ENCODE results near the gene ACTG2.
"Not testable (repeated sequence)": the region's sequence is repeated elsewhere in the genome, so short reads cannot be mapped to it uniquely, and the experiment has no call there.

Gene ACTG2

DNA sequence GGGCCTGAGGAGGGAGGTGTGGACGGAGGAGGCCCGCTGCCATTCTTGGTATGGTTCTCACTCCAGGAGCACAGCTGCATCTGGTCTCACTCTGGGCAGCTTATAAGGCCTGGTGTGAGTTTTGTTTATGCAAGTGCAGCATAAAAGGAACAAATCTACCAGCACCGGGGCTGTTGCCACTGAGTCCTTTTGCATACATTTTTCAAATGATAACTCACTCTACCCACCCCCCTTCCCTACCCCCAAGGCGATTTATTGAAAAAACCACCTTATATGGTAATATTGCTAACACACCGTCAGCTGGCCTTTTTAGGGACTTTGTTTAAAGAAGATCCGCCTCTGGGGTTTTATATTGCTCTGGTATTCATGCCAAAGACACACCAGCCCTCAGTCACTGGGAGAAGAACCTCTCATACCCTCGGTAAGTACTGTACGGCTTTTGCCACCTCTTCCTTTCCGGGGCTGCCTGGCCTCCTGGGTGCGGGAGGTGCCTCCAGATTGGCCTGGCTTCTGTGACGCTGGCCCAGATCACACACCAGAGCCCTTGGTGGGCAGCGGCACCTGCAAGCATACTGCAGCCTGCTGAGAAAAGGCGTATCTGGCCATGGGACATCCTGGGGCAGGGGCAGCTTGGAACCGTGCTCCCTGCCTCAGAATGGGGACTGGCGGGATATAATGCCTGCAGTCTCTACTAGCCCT is at the start of gene ACTG2:
ACTG2 (plus strand) TSS at position 378 of the 699 bp plus-strand sequence. CDS start 8,304 bp downstream, outside the sequence.
- no peak for DNase-seq (ENCODE audit: low spot score)

DNA sequence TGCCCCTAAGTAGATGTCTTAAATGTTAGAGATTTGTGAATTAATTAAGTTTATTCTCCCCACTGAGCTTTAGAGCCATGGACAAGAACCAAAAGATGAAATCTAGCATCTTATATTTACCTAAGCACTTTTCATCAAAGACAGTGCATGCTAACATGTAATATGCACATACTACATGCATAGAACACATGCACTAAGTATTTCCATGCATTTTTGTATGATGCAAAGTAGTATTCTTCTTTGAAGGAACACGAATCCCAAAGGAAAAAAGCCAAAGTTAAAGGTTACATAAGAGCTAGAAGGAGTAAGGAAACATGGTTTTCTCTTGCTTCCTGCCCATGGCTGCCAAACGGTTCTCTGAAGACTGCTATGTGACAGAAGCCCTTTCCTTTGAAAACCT is 48.7 kb upstream of the ACTG2 start:
- DNase-seq (ENCODE audit: low spot score) = no peak

DNA sequence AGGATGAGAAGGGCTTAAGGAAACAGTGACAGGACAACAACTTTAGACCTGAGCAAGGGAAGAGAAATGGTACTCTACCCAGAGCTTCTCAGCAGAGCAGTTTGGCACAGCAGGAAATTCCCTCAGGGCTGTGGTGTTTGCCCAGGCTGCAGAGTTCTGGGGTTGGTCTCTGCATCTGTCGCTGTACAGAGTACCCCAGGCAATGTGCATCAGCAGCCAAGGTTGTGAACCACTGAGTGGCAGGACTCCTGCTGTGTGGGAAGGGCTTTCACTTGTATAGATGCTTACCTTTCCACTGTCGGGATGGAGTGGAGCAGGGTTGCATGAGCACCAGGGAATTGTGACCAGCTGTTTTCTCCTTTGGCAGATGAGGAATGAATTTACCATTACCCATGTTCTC is 42.8 kb upstream of the ACTG2 start:
- DNase-seq (ENCODE audit: low spot score) = no peak

DNA sequence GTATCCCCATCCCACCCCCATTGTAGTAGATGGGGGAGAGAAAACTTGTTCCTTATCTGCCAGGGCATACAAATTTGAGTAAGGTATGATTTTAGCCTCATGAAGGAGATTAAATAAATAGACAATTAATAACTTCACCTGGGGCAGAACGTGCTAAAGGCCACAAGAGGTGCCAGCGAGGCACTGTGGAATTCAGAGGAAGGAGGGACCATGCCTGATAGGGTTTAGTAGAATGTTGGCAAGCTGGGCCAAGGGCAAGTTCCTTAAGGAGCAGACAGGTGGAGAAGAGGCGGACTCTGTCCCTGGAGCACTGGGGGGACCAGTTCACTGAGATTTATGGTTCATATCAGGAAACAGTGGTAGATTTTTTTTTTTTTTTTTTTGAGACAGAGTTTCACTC is 41.5 kb upstream of the ACTG2 start:
- DNase-seq (ENCODE audit: low spot score) = no peak

DNA sequence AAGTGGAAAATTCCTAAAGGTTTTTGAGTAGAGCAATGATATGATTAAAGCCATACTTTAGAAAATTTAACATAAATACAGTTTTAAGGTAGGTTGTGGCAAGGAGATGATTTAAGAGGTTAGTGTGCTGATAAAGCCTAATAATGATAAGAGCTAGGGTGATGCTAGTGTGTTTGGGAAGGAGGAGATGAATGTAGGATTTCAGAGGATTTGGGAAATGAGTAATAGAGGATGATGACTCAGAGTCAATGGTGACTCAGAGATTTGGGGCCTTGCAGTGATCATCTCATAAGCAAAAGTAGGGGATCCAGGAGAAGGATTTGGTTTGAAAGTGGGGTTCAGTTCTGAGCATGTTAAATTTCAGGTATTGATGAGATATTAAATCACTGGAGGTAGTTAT is 40.8 kb upstream of the ACTG2 start:
- peak; percentile 61 for DNase-seq (ENCODE audit: low spot score)

DNA sequence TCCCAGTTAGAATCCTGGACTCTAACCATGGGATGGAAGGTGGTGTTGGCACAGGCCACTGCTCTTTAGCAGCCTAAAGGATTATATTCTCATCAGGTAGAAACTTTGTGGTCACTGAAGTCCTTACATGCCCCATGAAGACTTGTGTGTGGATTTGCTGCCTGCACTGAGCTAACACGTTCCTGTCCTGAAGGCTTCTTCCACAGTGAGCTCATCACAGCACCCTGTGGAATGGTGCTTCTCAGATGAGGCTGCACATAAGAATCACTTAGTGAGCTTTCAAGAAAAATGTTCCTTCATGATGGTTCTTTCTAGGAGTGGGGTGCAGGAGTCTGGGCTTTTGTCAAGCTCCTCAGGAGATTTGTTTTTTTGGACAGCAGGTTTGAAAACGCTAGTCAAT is 37.3 kb upstream of the ACTG2 start:
- DNase-seq (ENCODE audit: low spot score) = no peak

DNA sequence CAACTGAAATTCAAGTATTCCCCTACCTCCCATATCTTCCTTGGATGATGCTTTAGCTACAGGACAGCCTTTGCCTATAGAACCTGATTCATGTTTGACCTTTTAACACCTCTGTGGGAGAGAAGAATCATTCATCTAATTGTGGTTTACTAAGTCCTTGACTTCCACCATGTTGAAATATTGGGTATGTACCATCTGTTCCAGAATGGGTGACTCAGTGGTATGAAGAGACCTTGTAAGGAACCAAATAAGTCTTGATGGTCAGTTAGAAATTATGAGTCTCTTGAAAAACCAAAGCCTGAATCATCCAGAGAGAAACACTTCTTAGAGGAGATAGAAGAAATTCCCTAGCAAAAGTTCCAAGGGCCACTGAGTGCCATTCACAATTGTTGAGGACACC is 36.6 kb upstream of the ACTG2 start:
- no peak for DNase-seq (ENCODE audit: low spot score)

DNA sequence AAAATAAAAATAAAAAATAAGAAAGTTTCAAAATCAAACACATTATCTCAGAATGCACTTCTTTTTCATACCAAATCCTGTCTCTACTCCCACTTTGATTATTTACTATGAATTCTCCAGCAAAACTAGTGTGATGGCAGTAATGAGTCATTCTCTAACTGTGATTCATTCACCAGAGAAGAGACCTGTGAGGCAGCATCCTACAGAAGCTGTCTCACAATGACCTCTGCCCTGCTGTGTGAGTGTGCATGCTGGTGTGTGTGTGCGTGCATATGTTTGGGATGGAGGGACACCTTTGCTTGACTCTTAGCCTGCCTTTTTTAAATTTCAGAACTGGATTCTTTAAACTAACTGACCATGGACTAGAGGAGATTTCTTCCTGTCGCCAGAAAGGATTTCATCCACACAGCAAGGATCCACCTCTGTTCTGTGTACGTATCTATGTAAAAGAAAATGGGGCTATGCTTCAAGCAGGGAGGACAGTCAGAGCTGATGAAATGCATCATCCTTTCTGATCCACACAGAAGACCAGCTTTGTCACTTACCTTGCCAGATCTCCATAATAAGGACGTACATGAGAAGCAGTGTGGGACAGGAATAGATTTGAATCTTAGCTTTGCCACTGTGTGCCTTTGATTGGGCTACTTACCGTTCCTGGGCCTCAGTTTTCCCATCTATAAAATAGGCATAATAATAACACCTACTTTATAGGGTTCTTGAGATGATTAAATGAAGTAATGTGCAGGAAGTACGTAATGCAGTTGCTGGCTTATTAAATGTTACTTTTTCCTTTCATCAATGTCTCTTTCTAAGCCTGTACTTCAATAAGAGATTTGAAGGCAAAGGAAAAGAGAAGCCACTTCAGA is 32.9 kb upstream of the ACTG2 start:
- DNase-seq (ENCODE audit: low spot score) = peak; percentile 86

DNA sequence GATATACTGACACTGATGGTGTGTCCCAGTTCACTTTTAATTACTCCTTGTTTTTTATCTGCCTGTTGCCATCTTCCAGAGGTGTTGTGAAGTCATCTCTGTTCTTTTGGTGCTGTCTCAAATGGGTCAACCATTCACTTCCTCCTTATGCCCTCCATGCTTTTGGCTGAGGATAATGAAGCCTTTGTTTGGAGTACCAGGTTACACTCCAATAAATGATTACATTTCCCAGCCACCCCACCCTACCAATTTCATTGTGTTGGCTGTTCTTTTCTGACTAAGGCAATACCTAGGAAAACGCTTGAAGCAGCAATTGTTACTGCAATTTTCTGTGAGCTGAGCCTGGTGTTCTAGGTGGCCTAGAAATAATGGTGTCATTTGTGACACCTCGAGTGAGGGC is 29.8 kb upstream of the ACTG2 start:
- DNase-seq (ENCODE audit: low spot score) = no peak

DNA sequence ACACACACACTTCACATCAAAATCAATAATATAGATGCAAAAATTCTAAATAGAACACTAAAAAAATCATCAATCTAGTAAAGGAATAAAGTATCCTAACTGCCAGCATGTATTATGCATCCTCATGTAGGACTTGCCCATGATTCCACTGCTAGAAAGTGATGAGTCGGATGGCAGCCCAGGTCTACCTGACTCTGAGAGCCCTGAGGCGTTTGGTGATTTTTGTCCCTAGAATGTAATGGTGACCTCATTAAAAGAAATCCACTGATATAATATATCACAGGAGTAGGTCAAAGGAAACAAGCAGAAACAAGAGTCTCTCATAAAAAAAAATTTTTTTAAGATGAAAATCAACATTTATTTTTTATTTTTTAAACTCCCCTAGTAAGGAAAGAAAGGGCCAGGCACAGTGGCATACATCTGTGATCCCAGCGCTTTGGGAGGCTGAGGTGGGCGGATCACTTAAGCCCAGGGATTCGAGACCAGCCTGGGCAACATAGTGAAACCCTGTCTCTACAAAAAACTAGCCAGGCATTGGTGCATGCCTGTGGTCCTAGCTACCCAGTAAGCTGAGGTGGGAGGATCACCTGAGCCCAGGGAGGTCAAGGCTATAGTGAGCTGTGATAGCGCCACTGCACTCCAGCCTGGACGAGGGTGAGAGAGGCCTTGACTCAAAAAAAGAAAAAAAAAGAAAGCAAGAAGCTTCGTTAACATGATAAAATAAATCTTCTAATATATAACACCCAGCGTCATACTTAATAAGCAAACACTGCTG is 24.4 kb upstream of the ACTG2 start:
- DNase-seq (ENCODE audit: low spot score) = no peak

DNA sequence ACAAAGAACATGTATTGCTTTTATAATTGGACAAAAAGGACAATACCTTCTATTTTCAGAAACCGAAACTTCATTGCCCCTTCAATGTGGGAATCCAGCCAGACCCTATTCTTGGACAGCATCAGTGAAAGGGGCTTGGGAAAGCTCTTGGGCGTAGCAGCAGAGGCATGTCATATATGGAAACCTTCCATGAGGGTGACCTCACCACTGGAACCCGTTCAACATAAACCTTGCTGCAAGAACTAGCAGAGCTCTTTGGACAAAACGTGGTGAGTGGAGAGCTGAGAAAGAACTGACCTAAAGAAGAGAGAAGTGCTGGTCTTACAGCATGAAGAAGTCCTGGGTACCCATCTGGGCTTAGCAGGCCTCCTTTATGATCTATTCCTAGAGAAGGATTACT is 22.7 kb upstream of the ACTG2 start:
- no peak for DNase-seq (ENCODE audit: low spot score)

DNA sequence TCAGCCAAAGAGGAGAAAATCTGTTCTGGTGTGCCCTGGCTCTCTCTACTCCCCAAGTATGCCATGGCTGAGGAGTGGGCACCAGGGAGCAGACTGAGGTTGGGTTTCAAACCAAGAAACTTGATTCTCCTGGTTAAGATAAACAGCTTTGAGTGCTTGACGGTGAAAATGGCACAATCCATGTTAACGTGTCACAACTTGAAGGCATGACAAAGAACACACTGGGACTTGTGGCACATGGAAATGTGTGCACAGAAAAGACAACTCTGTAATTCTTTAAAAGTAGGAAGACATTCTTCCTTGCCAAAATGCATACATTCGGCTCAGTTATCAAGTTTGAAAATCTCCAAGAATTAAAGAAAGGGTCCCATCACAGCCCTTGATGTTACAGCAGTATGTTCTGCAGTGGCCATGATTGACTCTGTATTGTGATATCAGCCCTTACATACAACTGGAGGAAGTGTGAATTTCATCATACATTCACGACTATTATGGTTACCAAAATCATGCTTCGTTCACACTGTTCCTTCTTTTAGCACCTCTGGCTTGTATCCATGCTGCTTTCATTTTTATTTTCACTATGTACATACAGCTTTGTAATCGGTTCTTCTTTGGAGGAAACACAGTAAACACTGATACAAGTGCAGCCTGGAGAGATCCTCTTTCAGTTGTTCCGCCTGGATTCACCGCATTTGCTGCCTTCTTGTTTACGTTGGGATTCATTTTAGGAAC is 15.6 kb upstream of the ACTG2 start:
- no peak for DNase-seq (ENCODE audit: low spot score)

DNA sequence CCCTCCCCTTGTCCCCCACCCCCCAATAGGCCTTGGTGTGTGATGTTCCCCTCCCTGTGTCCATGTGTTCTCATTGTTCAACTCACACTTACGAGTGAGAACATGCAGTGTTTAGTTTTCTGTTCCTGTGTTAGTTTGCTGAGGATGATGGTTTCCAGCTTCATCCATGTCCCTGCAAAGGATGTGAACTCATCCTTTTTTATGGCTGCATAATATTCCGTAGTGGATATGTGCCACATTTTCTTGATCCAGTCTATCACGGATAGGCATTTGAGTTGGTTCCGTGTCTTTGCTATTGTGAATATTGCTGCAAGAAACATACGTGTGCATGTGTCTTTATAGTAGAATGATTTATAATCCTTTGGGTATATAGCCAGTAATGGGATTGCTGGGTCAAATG is 14.8 kb upstream of the ACTG2 start:
- not testable (repeated sequence) for DNase-seq (ENCODE audit: low spot score)

DNA sequence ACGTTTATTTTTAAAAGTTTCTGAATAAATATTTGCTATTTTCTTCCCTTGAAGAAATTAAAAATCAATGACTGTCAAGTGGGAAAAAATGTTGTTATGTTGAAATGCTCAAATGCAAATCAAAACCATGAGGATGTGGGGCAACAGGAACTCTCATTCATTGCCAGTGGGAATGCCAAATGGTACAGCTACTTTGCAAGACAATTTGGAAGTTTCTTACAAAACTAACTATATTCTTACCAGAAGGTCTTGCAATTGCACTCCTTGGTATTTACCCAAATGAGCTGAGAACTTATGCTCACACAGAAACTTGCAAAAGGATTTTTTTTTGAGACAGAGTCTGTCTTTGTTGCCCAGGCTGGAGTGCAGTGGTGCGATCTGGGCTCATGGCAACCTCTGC is 7.4 kb upstream of the ACTG2 start:
- no peak for DNase-seq (ENCODE audit: low spot score)

DNA sequence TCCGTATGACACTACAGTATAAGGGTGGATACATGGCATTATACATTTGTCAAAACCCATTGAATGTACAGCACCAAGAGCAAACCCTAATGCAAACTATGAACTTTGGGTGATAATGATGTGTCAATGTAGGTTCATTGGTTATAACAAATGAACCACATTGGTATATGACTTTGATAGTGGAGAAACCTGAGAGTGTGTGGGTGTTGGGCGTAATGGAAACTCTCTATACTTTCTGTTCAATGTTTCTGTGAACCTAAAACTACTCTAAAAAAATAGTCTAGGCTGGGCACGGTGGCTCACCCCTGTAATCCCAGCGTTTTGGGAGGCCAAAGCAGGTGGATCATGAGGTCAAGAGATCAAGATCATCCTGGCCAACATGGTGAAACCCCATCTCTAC is 6.5 kb upstream of the ACTG2 start:
- DNase-seq (ENCODE audit: low spot score) = peak; percentile 12

DNA sequence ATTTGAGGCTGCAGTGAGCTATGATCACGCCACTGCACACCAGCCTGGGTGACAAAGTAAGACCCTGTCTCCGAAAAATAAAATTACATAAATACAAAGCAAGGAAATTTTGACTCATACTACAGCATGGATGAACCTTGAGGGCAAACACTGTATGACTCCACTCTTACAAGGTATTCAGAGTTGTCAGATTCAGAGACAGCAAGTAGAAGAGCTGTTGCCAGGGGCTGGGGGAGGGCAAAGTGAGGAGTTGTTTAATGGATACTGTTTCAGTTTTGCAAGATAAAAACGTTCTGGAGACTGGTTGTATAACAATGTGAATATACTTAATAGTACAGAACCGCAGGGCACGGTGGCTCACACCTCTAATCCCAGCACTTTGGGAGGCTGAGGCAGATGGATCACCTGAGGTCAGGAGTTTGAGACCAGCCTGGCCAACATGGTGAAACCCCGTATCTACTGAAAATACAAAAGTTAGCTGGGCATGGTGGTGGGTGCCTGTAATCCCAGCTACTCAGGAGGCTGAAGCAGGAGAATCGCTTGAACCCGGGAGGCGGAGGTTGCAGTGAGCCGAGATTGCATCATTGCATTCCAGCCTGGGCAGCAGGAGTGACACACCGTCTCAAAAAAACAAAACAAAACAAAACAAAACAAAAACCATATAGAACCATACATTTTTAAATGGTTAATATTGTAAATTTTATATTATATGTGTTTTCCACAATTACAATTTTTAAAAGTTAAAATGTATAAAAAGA is 5.0 kb upstream of the ACTG2 start:
- not testable (repeated sequence) for DNase-seq (ENCODE audit: low spot score)

DNA sequence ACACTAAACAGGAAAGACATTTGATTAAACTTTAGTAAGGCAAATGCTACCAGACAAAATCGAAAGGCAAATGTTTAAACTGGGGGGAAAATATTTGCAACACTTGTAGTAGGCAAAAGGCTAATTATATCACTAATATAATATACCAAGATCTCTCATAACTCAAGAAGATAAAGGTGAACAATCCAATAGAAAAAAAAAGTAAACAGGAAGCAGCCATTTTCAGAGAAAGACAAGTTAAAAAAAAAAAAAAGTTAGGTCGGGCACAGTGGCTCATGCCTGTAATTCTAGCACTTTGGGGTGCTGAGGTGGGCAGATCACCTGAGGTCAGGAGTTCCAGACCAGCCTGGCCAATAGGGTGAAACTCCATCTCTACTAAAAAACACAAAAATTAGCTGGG is 4.4 kb upstream of the ACTG2 start:
- DNase-seq (ENCODE audit: low spot score) = no peak

DNA sequence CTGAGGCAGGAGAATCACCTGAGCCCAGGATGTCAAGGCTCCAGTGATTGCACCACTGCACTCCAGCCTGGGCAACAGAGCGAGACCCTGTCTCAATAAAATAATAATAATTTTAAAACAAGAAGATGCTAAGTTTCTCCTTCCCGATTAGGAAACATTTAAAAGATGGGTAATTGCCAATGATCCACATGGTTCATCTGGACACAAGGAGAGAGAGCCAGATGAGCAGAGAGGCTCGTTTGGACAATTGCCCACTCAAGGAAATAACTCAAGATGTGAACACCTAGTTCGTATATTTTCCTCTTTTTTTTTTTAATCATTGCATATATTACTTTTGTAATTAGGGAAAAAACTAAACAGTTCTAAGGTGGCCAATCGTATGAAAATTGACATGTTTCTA is 3.6 kb upstream of the ACTG2 start:
- no peak for DNase-seq (ENCODE audit: low spot score)

DNA sequence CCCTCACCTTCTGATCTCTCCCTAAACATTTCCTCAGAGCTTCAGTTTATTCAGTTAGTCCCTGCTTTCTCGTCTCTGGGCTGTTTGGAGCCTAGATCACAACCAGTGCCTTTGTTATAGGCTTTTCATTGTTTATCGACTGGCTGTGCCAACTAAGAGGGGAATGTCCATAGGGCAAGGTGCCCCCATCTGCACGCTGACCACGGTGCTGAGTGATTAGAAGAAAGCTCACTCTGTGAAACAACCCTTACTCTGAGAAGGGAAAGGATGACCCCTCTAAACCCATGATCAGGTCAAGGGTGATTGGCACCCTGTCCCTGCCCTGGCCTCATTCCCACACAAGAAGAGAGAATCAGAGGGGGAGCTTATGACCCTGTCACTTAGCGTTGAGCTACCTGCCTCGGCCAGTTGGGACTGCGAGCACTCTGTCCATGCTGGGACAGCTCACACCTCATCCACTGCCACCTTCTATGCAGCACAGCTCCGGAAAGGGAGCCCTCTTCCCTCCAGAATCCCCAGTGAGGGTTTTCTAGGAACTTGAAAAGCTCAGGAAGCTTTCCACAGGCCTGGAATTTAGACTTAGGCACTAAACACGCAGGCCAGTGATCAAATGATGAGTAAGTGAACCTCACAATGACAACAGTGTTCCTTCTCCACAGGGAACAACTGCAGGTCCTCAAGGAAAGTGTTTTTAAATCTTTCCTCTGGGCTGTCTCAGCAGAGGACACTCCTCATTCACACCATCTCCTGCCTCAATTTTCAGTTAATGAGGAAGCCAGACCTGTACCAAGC is 2.3 kb upstream of the ACTG2 start:
- DNase-seq (ENCODE audit: low spot score) = no peak

DNA sequence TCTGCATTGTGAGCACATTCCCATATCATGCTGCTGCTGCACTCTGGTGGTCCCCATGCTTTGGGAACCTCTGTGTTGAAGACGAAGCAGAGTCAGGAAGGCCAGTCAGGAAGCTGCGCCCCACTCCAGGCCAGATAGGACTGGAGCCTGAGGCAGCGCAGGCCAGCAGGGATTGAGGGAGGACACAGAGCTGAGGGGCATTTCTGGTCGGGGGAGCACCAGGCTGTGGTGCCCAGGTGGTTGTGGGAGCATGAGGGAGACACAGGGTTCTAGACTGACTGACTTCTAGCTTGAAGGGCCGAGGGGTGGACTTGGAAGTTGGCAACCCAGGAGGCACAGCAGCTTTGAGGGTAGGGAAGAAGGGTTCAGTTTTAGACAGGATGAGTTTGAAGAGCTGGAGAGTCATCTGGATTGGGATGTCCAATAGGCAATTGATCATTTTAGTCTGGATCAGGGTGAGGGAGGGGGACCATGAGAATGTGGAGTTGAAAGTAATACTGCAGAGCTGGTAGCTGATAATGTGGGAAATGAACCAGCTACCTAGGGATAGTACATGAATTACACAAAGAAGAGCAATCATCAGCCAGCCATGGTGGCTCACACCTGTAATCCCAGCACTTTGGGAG is 1.4 kb upstream of the ACTG2 start:
- DNase-seq (ENCODE audit: low spot score) = no peak
